Esophagus muscularis mucosa (tissue), 4 donors: ENCODE measurements around the gene TENM4. TPM values are rescaled to one million over a fixed set of nuclear protein-coding genes. Genes with fewer than 3 reads are reported as not detected.

Experiments
- DNase-seq: peaks from one replicate; pipeline ENCODE4 v3.0.0-alpha.2; 2017; ENCODE audit errors: extremely low spot score
- H3K27ac ChIP-seq, 4 donors: fragments of 200-600 bp; sonication (generic); replicated peaks in 1 of 4; 1 replicate in 3 of 4; 2 replicates in 1 of 4; pipeline ENCODE4 v1.5.1; 2016 to 2019; ENCODE audit warnings: mild to moderate bottlenecking in 1 of 4
- H3K27me3 ChIP-seq, 4 donors: fragments of 200-600 bp; sonication (generic); one replicate each; pipeline versions ENCODE4 v1.5.1 to v1.6.0; 2016 to 2019
- H3K36me3 ChIP-seq, 4 donors: fragments of 200-600 bp; sonication (generic); one replicate each; pipeline ENCODE4 v1.5.1; 2016 to 2019
- H3K4me1 ChIP-seq, 4 donors: fragments of 200-600 bp; sonication (generic); one replicate each; pipeline ENCODE4 v1.5.1; 2016 to 2019
- H3K4me3 ChIP-seq, 4 donors: fragments of 200-600 bp; sonication (generic); 1 replicate in 2 of 4; 2 replicates in 2 of 4; pipeline ENCODE4 v1.5.1; 2016 to 2019; ENCODE audit warnings: mild to moderate bottlenecking in 4 of 4, moderate library complexity in 1 of 4
- H3K9me3 ChIP-seq, 4 donors: fragments of 200-600 bp; sonication (generic); 1 replicate in 3 of 4; 2 replicates in 1 of 4; pipeline ENCODE4 v1.5.1; 2016 to 2019
- CTCF ChIP-seq, 3 experiments: fragments of 200-600 bp in 2 of 3; fragments of 450-650 bp in 1 of 3; sonication (generic) in 2 of 3; IDR thresholded peaks; one replicate each; pipeline ENCODE4 v1.5.1; 2017 to 2019; ENCODE audit warnings: antibody characterized with exemption in 3 of 3, mild to moderate bottlenecking in 2 of 3, moderate library complexity in 1 of 3
- EP300 ChIP-seq: sonication (generic); formaldehyde crosslinking; IDR thresholded peaks from one replicate; pipeline ENCODE4 v1.6.1; 2017; ENCODE audit warnings: antibody characterized with exemption
- POLR2A ChIP-seq: fragments of 450-650 bp; IDR thresholded peaks from one replicate; pipeline ENCODE4 v1.6.1; 2017; ENCODE audit warnings: antibody characterized with exemption, moderate library complexity, mild to moderate bottlenecking, low read depth
- POLR2AphosphoS5 ChIP-seq, 2 donors: sonication (generic); formaldehyde crosslinking; IDR thresholded peaks; one replicate each; pipeline ENCODE4 v1.6.1; 2017; ENCODE audit warnings: antibody characterized with exemption in 2 of 2
- WGBS: methylation state at CpG from one replicate; pipeline ENCODE4 v1.1.5; 2018; 5-methylcytosine and 5-hydroxymethylcytosine counted together
- intact Hi-C: fragments of 100-400 bp; cut with DNase I; formaldehyde crosslinking; loops from one replicate; pipeline ENCODE4 v1.15.1; 2023
- total RNA-seq, 4 donors: library from RNA; depleted of rRNA; stranded (reverse); fragments of >200 nt; gene quantifications; one replicate each; pipeline versions ENCODE4 v1.1.0 to v1.2.1, GENCODE V29; 2016

The TENM4 gene
- total RNA-seq, 4 donors from 2014 or later: 4.1 to 9.6 (median 8.0) TPM

- Histone ChIP-seq H3K4me1 (no peaks in the 10 kb centered on the region), H3K9me3 (no peaks in the 10 kb centered on the region), H3K27me3 (no peaks in the 10 kb centered on the region), H3K4me3 (no peak overlapping the region), H3K27ac (no peak overlapping the region), H3K36me3 (no peaks in the 10 kb centered on the region)
- WGBS: 92% methylated on average over 2 of the region's 2 CpGs
- TF ChIP-seq EP300 (no peak), POLR2AphosphoS5 (IDR thresholded peaks at IDR 0.05) (no peak), POLR2A (no peak), CTCF (IDR thresholded peaks at IDR 0.05) (no peak)
- intact Hi-C loops: no loop called here
- DNase-seq: no peak
Observed at GRCh38 chr11:78782725-78783124, 658.1 kb downstream of the TENM4 start.

GRCh38 chr11:78780889-78781288 lies 659.9 kb downstream of the TENM4 start:
- H3K36me3 ChIP-seq: no peaks in the 10 kb centered on the region
- H3K4me3 ChIP-seq: no peak overlapping the region
- intact Hi-C loops: no loop called here
- no peaks in the 10 kb centered on the region for H3K9me3 ChIP-seq
- no peak overlapping the region for H3K27ac ChIP-seq
- H3K4me1 ChIP-seq: no peaks in the 10 kb centered on the region
- TF ChIP-seq CTCF (IDR thresholded peaks at IDR 0.05): no peak
- no peak for TF ChIP-seq POLR2AphosphoS5 (IDR thresholded peaks at IDR 0.05)
- no peak for TF ChIP-seq EP300
- no peak for TF ChIP-seq POLR2A
- H3K27me3 ChIP-seq: no peaks in the 10 kb centered on the region
- no peak for DNase-seq
- WGBS: 93% methylated on average over 3 of the region's 3 CpGs

- TF ChIP-seq EP300 (no peak), POLR2A (no peak), POLR2AphosphoS5 (IDR thresholded peaks at IDR 0.05) (no peak), CTCF (IDR thresholded peaks at IDR 0.05) (no peak)
- 61% methylated on average over 2 of the region's 2 CpGs for WGBS
- Histone ChIP-seq H3K27me3 (no peaks in the 10 kb centered on the region), H3K4me1 (no peaks in the 10 kb centered on the region), H3K9me3 (no peaks in the 10 kb centered on the region), H3K36me3 (no peaks in the 10 kb centered on the region), H3K4me3 (no peak overlapping the region), H3K27ac (no peak overlapping the region)
- no peak for DNase-seq
- intact Hi-C loops: no loop called here
Observed at GRCh38 chr11:78773492-78773891, 667.3 kb downstream of the TENM4 start.

GRCh38 chr11:78773077-78773476 lies 667.8 kb downstream of the TENM4 start:
- WGBS: 86% methylated on average over 5 of the region's 5 CpGs
- intact Hi-C loops: no loop called here
- no peaks in the 10 kb centered on the region for H3K4me1 ChIP-seq
- no peak overlapping the region for H3K4me3 ChIP-seq
- no peak for DNase-seq
- no peaks in the 10 kb centered on the region for H3K9me3 ChIP-seq
- TF ChIP-seq CTCF (IDR thresholded peaks at IDR 0.05) (no peak), POLR2A (no peak), POLR2AphosphoS5 (IDR thresholded peaks at IDR 0.05) (no peak), EP300 (no peak)
- no peaks in the 10 kb centered on the region for H3K36me3 ChIP-seq
- H3K27ac ChIP-seq: no peak overlapping the region
- no peaks in the 10 kb centered on the region for H3K27me3 ChIP-seq

- H3K4me1 ChIP-seq: no peaks in the 10 kb centered on the region
- 94% methylated on average over 3 of the region's 3 CpGs for WGBS
- no peak overlapping the region for H3K4me3 ChIP-seq
- H3K36me3 ChIP-seq: no peaks in the 10 kb centered on the region
- intact Hi-C loops: no loop called here
- DNase-seq: no peak
- no peaks in the 10 kb centered on the region for H3K27me3 ChIP-seq
- no peak overlapping the region for H3K27ac ChIP-seq
- H3K9me3 ChIP-seq: no peaks in the 10 kb centered on the region
- TF ChIP-seq POLR2A (no peak), EP300 (no peak), POLR2AphosphoS5 (IDR thresholded peaks at IDR 0.05) (no peak), CTCF (IDR thresholded peaks at IDR 0.05) (no peak)
Observed at GRCh38 chr11:78772186-78772585, 668.6 kb downstream of the TENM4 start.
